ENCODE results near the gene VAV1.

GRCh38 chr19:6861683-6862286, 89.3 kb downstream of the VAV1 start:
- TF ChIP-seq, protein P1, sequence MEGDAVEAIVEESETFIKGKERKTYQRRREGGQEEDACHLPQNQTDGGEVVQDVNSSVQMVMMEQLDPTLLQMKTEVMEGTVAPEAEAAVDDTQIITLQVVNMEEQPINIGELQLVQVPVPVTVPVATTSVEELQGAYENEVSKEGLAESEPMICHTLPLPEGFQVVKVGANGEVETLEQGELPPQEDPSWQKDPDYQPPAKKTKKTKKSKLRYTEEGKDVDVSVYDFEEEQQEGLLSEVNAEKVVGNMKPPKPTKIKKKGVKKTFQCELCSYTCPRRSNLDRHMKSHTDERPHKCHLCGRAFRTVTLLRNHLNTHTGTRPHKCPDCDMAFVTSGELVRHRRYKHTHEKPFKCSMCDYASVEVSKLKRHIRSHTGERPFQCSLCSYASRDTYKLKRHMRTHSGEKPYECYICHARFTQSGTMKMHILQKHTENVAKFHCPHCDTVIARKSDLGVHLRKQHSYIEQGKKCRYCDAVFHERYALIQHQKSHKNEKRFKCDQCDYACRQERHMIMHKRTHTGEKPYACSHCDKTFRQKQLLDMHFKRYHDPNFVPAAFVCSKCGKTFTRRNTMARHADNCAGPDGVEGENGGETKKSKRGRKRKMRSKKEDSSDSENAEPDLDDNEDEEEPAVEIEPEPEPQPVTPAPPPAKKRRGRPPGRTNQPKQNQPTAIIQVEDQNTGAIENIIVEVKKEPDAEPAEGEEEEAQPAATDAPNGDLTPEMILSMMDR (IDR thresholded peaks at IDR 0.05): no peak
- TF ChIP-seq POLR2A (IDR thresholded peaks at IDR 0.05): no peak

All from ovary (tissue), 3 donors.